ENCODE results near the gene RBM28.
A peak's percentile ranks its signal among the peaks of the same experiment; 100 is the strongest.

The RBM28 gene

GRCh38 chr7:128270826-128271272 lies 72.9 kb downstream of the RBM28 start:
- no peaks in the 10 kb centered on the region for H3K36me3 ChIP-seq (replicated peaks)
- H3K27ac ChIP-seq, result no peak overlapping the region
- in situ Hi-C loops (cut with HindIII; ENCODE audit: low pct_ligation_motif_present, low sequenced_read_pairs), result no loop called here
- peaks cover 37% of the 10 kb centered on the region for H3K27me3 ChIP-seq (replicated peaks)
- peak; percentile 58 for TF ChIP-seq CTCF (IDR thresholded peaks at IDR 0.05; ENCODE audit: low read depth, low read length, missing control alignments)
- DNase-seq, result no peak
- H3K4me3 ChIP-seq (ENCODE audit: low read depth, low read length), result peak overlapping the region; percentile 20

DNA sequence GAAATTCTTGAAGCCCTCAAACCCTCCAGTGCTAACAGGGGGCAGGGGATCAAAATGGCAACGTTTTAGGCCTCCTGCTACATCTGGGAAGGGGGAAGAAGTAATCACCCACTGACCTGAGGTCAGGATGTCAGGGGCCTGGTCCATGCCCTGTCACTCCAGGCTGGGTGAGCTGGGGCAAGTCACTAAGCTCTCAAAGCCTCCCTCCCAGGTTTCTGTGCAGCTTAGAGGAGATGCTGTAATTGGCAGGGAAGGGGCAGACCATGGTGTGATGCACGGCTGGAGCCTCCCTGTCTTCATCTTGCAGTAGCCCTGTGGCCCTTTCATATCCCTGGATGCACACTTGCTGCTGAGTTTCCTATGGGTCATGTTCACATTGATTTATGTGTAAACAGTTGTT lies 75.5 kb downstream of the RBM28 start:
- H3K4me3 ChIP-seq (ENCODE audit: low read depth, low read length), result no peak overlapping the region
- DNase-seq, result no peak
- H3K36me3 ChIP-seq (replicated peaks), result no peaks in the 10 kb centered on the region
- no peak overlapping the region for H3K27ac ChIP-seq
- peaks cover 41% of the 10 kb centered on the region for H3K27me3 ChIP-seq (replicated peaks)
- no peak for TF ChIP-seq CTCF (IDR thresholded peaks at IDR 0.05; ENCODE audit: low read depth, low read length, missing control alignments)
- in situ Hi-C loops (cut with HindIII; ENCODE audit: low pct_ligation_motif_present, low sequenced_read_pairs), result no loop called here

DNA sequence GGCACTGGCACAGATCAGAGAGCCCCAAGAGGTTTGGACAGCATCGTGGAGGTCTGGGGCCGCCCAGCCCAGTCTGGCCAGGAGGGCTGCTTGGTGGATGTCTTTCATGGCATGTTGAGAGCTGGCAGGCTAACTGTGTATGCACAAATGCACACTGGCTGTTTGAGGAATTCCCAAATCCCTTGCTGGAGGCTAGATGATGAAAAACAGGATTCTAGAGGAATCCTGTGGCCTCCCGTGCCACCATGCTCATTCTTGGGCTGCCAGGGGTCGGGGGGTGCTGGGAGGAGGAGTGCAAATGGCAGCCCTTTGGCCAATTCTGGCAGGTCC lies 76.1 kb downstream of the RBM28 start:
- in situ Hi-C loops (cut with HindIII; ENCODE audit: low pct_ligation_motif_present, low sequenced_read_pairs), result no loop called here
- H3K36me3 ChIP-seq (replicated peaks), result no peaks in the 10 kb centered on the region
- no peak for TF ChIP-seq CTCF (IDR thresholded peaks at IDR 0.05; ENCODE audit: low read depth, low read length, missing control alignments)
- no peak overlapping the region for H3K4me3 ChIP-seq (ENCODE audit: low read depth, low read length)
- H3K27me3 ChIP-seq (replicated peaks), result peaks cover 34% of the 10 kb centered on the region
- no peak for DNase-seq
- H3K27ac ChIP-seq, result no peak overlapping the region

- Histone ChIP-seq H3K4me3 (ENCODE audit: low read depth, low read length) (peak overlapping the region; percentile 37), H3K36me3 (replicated peaks) (no peaks in the 10 kb centered on the region), H3K27me3 (replicated peaks) (peaks cover 29% of the 10 kb centered on the region), H3K27ac (no peak overlapping the region)
- in situ Hi-C loops (cut with HindIII; ENCODE audit: low pct_ligation_motif_present, low sequenced_read_pairs), result no loop called here
- peak; percentile 20 for DNase-seq
- TF ChIP-seq CTCF (IDR thresholded peaks at IDR 0.05; ENCODE audit: low read depth, low read length, missing control alignments), result peak; percentile 21
Observed at GRCh38 chr7:128266883-128267594, 76.7 kb downstream of the RBM28 start.

DNA sequence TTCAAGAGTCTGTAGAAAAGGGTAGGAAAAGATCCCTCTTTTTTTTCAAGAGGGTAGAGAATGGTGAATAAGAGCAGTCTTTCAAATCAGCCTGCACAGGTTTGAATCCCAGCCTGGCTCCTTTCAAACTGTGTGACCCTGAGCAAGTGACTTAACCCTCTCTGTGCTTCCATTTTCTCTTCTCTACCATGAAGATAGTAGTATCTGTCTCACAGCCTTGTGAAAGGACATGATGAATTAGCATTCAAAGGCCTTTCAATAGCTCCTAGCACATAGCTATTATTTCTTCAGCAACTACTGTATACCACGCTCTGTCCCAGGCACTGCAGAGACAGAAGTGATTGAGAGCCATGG lies 77.2 kb downstream of the RBM28 start:
- in situ Hi-C loops (cut with HindIII; ENCODE audit: low pct_ligation_motif_present, low sequenced_read_pairs), result no loop called here
- DNase-seq, result no peak
- H3K27ac ChIP-seq, result no peak overlapping the region
- no peak for TF ChIP-seq CTCF (IDR thresholded peaks at IDR 0.05; ENCODE audit: low read depth, low read length, missing control alignments)
- H3K27me3 ChIP-seq (replicated peaks), result peaks cover 24% of the 10 kb centered on the region
- H3K4me3 ChIP-seq (ENCODE audit: low read depth, low read length), result no peak overlapping the region
- no peaks in the 10 kb centered on the region for H3K36me3 ChIP-seq (replicated peaks)

GRCh38 chr7:128265906-128266300 lies 77.8 kb downstream of the RBM28 start:
- Histone ChIP-seq H3K27me3 (replicated peaks) (peaks cover 19% of the 10 kb centered on the region), H3K4me3 (ENCODE audit: low read depth, low read length) (no peak overlapping the region), H3K27ac (no peak overlapping the region), H3K36me3 (replicated peaks) (no peaks in the 10 kb centered on the region)
- no peak for TF ChIP-seq CTCF (IDR thresholded peaks at IDR 0.05; ENCODE audit: low read depth, low read length, missing control alignments)
- DNase-seq, result no peak
- in situ Hi-C loops (cut with HindIII; ENCODE audit: low pct_ligation_motif_present, low sequenced_read_pairs), result no loop called here
